Astrocyte (in vitro differentiated cells and primary cell): ENCODE results near the gene HAUS8. TPM values are rescaled to one million over a fixed set of nuclear protein-coding genes. Genes with fewer than 3 reads are reported as not detected.
A peak's percentile ranks its signal among the peaks of the same experiment; 100 is the strongest.
"Not testable (repeated sequence)": the region's sequence is repeated elsewhere in the genome, so short reads cannot be mapped to it uniquely, and the experiment has no call there.

Experiments
- DNase-seq: peaks from one replicate; pipeline ENCODE4 v3.0.0-alpha.2; 2010; ENCODE audit warnings: low read depth
- FAIRE-seq: peaks from 2 replicates; lab custom pipeline; 2011; peaks lifted over from hg19 to GRCh38; lab: Jason Lieb, UNC
- H2AFZ ChIP-seq: 2 replicates; pipeline ENCODE4 v1.6.0; 2012; ENCODE audit warnings: low read depth, low read length, inconsistent platforms
- H3K27ac ChIP-seq: 2 replicates; pipeline ENCODE4 v1.5.1; 2011; ENCODE audit warnings: low read depth, low read length, inconsistent platforms
- H3K27me3 ChIP-seq: 2 replicates; pipeline ENCODE4 v1.6.0; 2011; ENCODE audit warnings: low read length, inconsistent platforms; ENCODE audit not compliant: insufficient read depth
- H3K36me3 ChIP-seq: 2 replicates; pipeline ENCODE4 v1.5.1; 2011; ENCODE audit warnings: low read length, inconsistent platforms; ENCODE audit not compliant: insufficient read depth
- H3K4me1 ChIP-seq: 2 replicates; pipeline ENCODE4 v1.5.1; 2011; ENCODE audit warnings: low read length, inconsistent platforms; ENCODE audit not compliant: insufficient read depth
- H3K4me2 ChIP-seq: 2 replicates; pipeline ENCODE4 v1.6.0; 2012; ENCODE audit warnings: low read length, inconsistent platforms
- H3K4me3 ChIP-seq: 2 replicates; pipeline ENCODE4 v1.5.1; 2011; ENCODE audit warnings: low read depth, mild to moderate bottlenecking, low read length, inconsistent platforms; ENCODE audit not compliant: insufficient read depth
- H3K79me2 ChIP-seq: 2 replicates; pipeline ENCODE4 v1.6.0; 2012; ENCODE audit warnings: mild to moderate bottlenecking, low read length, inconsistent platforms; ENCODE audit not compliant: insufficient read depth
- H3K9ac ChIP-seq: 2 replicates; pipeline ENCODE4 v1.6.0; 2012; ENCODE audit warnings: mild to moderate bottlenecking, low read length, inconsistent platforms
- H3K9me3 ChIP-seq: 2 replicates; pipeline ENCODE4 v1.5.1; 2012; ENCODE audit warnings: low read depth, mild to moderate bottlenecking, low read length, inconsistent platforms; ENCODE audit not compliant: insufficient read depth
- H4K20me1 ChIP-seq: 2 replicates; pipeline ENCODE4 v1.6.0; 2012; ENCODE audit warnings: low read length, inconsistent platforms; ENCODE audit not compliant: insufficient read depth
- H3K27ac Mint-ChIP-seq: one replicate; pipeline ENCODE4 v1.8.0; 2021; ENCODE audit warnings: mild to moderate bottlenecking, mixed read lengths; ENCODE audit not compliant: unreplicated experiment
- H3K27me3 Mint-ChIP-seq: one replicate; pipeline ENCODE4 v1.8.0; 2021; ENCODE audit warnings: low read depth, mixed read lengths; ENCODE audit not compliant: unreplicated experiment
- H3K36me3 Mint-ChIP-seq: one replicate; pipeline ENCODE4 v1.8.0; 2021; ENCODE audit warnings: low read depth, mixed read lengths; ENCODE audit not compliant: unreplicated experiment
- H3K4me1 Mint-ChIP-seq: one replicate; pipeline ENCODE4 v1.8.0; 2021; ENCODE audit warnings: low read depth, mixed read lengths; ENCODE audit not compliant: unreplicated experiment
- H3K4me3 Mint-ChIP-seq: one replicate; pipeline ENCODE4 v1.8.0; 2021; ENCODE audit warnings: mild to moderate bottlenecking, moderate library complexity, mixed read lengths; ENCODE audit not compliant: unreplicated experiment
- H3K9me3 Mint-ChIP-seq: one replicate; pipeline ENCODE4 v1.8.0; 2021; ENCODE audit warnings: mild to moderate bottlenecking, mixed read lengths; ENCODE audit not compliant: unreplicated experiment
- CTCF ChIP-seq: IDR thresholded peaks from 2 replicates; pipeline ENCODE4 v1.5.1; 2011; ENCODE audit warnings: low read depth, mild to moderate bottlenecking, inconsistent platforms, low read length, moderate library complexity; ENCODE audit not compliant: insufficient read depth
- EZH2 ChIP-seq: IDR thresholded peaks from 2 replicates; pipeline ENCODE4 v1.6.1; 2012; ENCODE audit warnings: mild to moderate bottlenecking, low read length, inconsistent platforms; ENCODE audit not compliant: insufficient read depth
- total RNA-seq: library from RNA; stranded (reverse); gene quantifications from 2 replicates; pipeline ENCODE4 v1.2.1, GENCODE V29; 2021

The HAUS8 gene
- total RNA-seq, 1 donor from 2014 or later: 5.6 TPM

DNA sequence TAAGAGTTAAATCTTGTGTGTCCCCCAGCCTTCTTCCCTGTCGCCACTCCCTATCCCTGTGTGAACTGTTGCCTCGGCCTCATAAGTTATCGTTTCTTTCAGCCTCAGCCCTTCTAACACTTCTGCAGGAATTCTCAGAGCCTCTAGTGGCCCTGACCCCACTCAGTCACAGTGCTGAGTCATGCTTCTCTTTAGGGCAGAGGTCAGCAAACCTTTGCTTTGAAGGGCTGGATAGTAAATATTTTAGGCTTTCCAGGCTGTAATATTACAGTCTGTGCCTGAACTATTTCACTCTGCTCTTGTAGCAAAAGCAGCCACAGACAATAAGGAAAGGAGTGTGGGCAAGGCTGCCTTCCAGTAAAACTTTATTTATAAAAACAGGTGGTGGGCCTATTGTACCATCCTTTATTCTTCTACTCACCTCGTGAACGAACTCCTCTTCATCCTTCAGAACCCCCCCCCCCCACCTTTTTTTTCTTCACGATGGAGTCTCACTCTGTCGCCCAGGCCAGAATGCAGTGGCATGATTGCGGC is 22.4 kb upstream of the HAUS8 start:
- peaks cover 5% of the 10 kb centered on the region for H3K36me3 ChIP-seq
- Mint-ChIP-seq H3K27me3 (no peaks in the 10 kb centered on the region), H3K27ac (peak overlapping the region; percentile 80), H3K36me3 (peaks cover 22% of the 10 kb centered on the region), H3K4me3 (peak overlapping the region; percentile 3), H3K9me3 (no peaks in the 10 kb centered on the region), H3K4me1 (peaks cover 35% of the 10 kb centered on the region)
- peak overlapping the region; percentile 53 for H3K27ac ChIP-seq
- H2AFZ ChIP-seq: no peak overlapping the region
- peaks cover 75% of the 10 kb centered on the region for H4K20me1 ChIP-seq
- no peak for TF ChIP-seq CTCF
- TF ChIP-seq EZH2: no peak
- no peak overlapping the region for H3K4me3 ChIP-seq
- no peaks in the 10 kb centered on the region for H3K27me3 ChIP-seq
- H3K9ac ChIP-seq: peak overlapping the region; percentile 23
- H3K4me2 ChIP-seq: peak overlapping the region; percentile 33
- FAIRE-seq (no peak), DNase-seq (no peak)
- H3K79me2 ChIP-seq: peaks cover 100% of the 10 kb centered on the region
- H3K4me1 ChIP-seq: peaks cover 6% of the 10 kb centered on the region
- H3K9me3 ChIP-seq: no peaks in the 10 kb centered on the region

DNA sequence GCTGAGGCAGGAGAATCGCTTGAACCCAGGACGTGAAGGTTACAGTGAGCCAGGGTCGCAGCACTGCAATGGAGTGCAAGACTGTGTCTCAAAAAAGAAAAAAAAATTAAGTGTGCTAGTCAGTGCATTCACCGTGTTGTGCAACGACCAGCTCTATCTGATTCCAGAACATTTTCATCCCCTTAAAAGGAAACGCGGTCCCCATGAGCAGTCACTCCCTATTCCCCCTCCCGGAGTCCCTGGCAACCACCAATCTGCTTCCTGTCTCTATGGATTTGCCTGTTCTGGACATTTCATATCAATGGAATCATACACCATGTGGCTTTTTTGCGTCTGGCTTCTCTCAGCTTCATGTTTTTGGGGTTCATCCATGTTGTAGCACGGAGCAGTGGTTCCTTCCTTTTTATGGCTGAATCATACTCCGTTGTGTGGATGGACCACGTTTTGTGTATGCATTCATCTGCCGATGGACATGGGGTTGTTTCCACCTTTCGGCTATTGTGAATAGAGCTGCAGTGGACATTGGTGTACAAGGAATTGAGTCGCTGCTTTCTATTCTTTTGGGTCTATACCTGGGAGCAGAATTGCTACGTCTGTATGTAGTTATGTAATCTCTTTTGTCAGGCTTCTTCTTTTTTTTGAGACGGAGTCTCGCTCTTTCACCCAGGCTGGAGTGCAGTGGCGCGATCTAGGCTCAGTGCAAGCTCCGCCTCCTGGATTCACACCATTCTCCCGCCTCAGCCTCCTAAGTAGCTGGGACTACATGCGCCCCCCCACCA is 20.1 kb upstream of the HAUS8 start:
- Histone ChIP-seq H3K4me3 (no peak overlapping the region), H2AFZ (no peak overlapping the region), H3K27me3 (no peaks in the 10 kb centered on the region), H3K36me3 (no peaks in the 10 kb centered on the region), H3K79me2 (peaks cover 100% of the 10 kb centered on the region), H4K20me1 (peaks cover 74% of the 10 kb centered on the region), H3K9me3 (no peaks in the 10 kb centered on the region), H3K9ac (no peak overlapping the region), H3K4me1 (peaks cover 14% of the 10 kb centered on the region), H3K4me2 (no peak overlapping the region), H3K27ac (no peak overlapping the region)
- H3K36me3 Mint-ChIP-seq: peaks cover 8% of the 10 kb centered on the region
- H3K4me3 Mint-ChIP-seq: peak overlapping the region; percentile 40
- no peaks in the 10 kb centered on the region for H3K27me3 Mint-ChIP-seq
- H3K9me3 Mint-ChIP-seq: no peaks in the 10 kb centered on the region
- no peak for TF ChIP-seq CTCF
- no peak for TF ChIP-seq EZH2
- peaks cover 33% of the 10 kb centered on the region for H3K4me1 Mint-ChIP-seq
- peak; percentile 37 for DNase-seq
- FAIRE-seq: no peak
- H3K27ac Mint-ChIP-seq: peak overlapping the region; percentile 12

- H3K4me3 Mint-ChIP-seq: peak overlapping the region; percentile 40
- not testable (repeated sequence) for H2AFZ ChIP-seq, H3K36me3 Mint-ChIP-seq, FAIRE-seq, H3K4me3 ChIP-seq, H3K9ac ChIP-seq, H3K27me3 ChIP-seq, H3K36me3 ChIP-seq, H3K9me3 Mint-ChIP-seq, H3K27ac ChIP-seq, DNase-seq, H3K27me3 Mint-ChIP-seq, H3K4me2 ChIP-seq, H3K9me3 ChIP-seq
- H3K4me1 Mint-ChIP-seq: peaks cover 38% of the 10 kb centered on the region
- H3K27ac Mint-ChIP-seq: peak overlapping the region; percentile 12
- peaks cover 100% of the 10 kb centered on the region for H3K79me2 ChIP-seq
- H4K20me1 ChIP-seq: peaks cover 76% of the 10 kb centered on the region
- peaks cover 20% of the 10 kb centered on the region for H3K4me1 ChIP-seq
Measured at GRCh38 chr19:17094694-17095093, 19.4 kb upstream of the HAUS8 start.
